Activated B cell treated with CpG ODN at 0.5 μM for 24 hours (primary cell): ENCODE data around the gene TNFSF11. TPM values are rescaled to one million over a fixed set of nuclear protein-coding genes. Genes with fewer than 3 reads are reported as not detected.

Experiments
- ATAC-seq: fragments of 200-7000 bp; cut with Tn5 transposase; one replicate; pipeline ENCODE4 v1.10.0; 2021; ENCODE audit warnings: low read depth, mild to moderate bottlenecking, moderate library complexity
- CTCF ChIA-PET: fragments of 350-600 bp; sonication (Branson Sonifier 250); formaldehyde crosslinking; loops from one replicate; lab custom pipeline; 2021; ENCODE audit warnings: antibody characterized with exemption; lab: Charles Lee
- POLR2A ChIA-PET: fragments of 350-600 bp; sonication (Branson Sonifier 250); formaldehyde crosslinking; loops from one replicate; lab custom pipeline; 2021; ENCODE audit warnings: antibody characterized with exemption; lab: Charles Lee
- DNase-seq: peaks from one replicate; pipeline ENCODE4 v3.0.0; 2022
- H3K27ac Mint-ChIP-seq: one replicate; pipeline ENCODE4 v1.8.0; 2020; ENCODE audit warnings: mixed read lengths
- H3K27me3 Mint-ChIP-seq: one replicate; pipeline ENCODE4 v1.8.0; 2021; ENCODE audit warnings: mixed read lengths
- H3K36me3 Mint-ChIP-seq: one replicate; pipeline ENCODE4 v1.8.0; 2021; ENCODE audit warnings: low read depth, mixed read lengths
- H3K4me1 Mint-ChIP-seq: one replicate; pipeline ENCODE4 v1.8.0; 2021; ENCODE audit warnings: mixed read lengths
- H3K4me3 Mint-ChIP-seq: one replicate; pipeline ENCODE4 v1.8.0; 2020; ENCODE audit warnings: mild to moderate bottlenecking, mixed read lengths
- H3K9me3 Mint-ChIP-seq: one replicate; pipeline ENCODE4 v1.8.0; 2020; ENCODE audit warnings: mixed read lengths
- intact Hi-C: fragments of 100-400 bp; cut with micrococcal nuclease; formaldehyde crosslinking; loops from one replicate; pipeline ENCODE4 v1.15.1; 2024
- total RNA-seq: library from RNA; stranded (reverse); gene quantifications from 2 replicates; pipeline ENCODE4 v1.2.3, GENCODE V29; 2022
- TF ChIP-seq, protein P1 (sequence below): fragments of 200-600 bp; IDR thresholded peaks from one replicate; pipeline ENCODE4 v1.8.0; 2022; ENCODE audit warnings: antibody characterized with exemption, mild to moderate bottlenecking

TNFSF11 gene
- total RNA-seq, 1 donor from 2014 or later = 0.60 TPM

DNA sequence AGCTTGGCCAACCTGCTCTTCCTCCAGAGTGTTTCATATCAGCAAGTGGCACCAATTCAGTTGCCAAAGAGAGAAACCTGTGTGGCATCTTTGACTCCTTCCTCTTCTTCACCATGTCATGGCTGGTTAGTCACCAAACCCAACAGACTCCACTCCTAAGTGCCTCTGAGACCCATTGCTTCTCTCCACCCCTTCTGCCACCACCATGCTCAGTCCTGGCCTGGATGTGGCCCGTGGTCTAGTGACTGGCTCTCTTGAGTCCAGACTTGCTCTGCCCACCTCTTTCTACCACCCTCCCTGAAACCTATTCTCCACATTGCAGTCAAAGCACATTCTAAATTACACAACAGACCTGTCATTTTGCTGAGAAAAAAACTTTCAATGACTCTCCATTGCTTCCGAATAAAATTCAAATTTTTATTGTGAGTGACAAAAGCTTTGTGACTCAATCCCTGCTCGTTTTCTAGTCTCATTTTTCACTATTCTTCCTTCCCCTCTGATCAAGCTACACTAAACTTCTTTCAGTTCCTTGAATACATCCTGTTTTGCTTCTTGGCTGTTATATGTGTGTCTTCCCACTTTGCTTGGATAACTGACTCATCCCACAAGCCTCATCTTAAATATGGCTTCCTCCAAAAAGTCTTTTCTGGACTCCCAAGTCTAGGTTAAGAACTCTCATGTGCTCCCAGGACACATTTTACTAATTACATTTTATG is 12.0 kb upstream of the TNFSF11 start:
- Mint-ChIP-seq H3K27ac (no peak overlapping the region), H3K27me3 (no peaks in the 10 kb centered on the region), H3K36me3 (no peaks in the 10 kb centered on the region), H3K4me1 (peaks cover 11% of the 10 kb centered on the region), H3K4me3 (no peak overlapping the region), H3K9me3 (no peaks in the 10 kb centered on the region)
- intact Hi-C loops = no loop called here
- DNase-seq = no peak
- CTCF ChIA-PET = no interaction called here
- POLR2A ChIA-PET = no interaction called here
- ATAC-seq = no peak
- TF ChIP-seq, protein P1, sequence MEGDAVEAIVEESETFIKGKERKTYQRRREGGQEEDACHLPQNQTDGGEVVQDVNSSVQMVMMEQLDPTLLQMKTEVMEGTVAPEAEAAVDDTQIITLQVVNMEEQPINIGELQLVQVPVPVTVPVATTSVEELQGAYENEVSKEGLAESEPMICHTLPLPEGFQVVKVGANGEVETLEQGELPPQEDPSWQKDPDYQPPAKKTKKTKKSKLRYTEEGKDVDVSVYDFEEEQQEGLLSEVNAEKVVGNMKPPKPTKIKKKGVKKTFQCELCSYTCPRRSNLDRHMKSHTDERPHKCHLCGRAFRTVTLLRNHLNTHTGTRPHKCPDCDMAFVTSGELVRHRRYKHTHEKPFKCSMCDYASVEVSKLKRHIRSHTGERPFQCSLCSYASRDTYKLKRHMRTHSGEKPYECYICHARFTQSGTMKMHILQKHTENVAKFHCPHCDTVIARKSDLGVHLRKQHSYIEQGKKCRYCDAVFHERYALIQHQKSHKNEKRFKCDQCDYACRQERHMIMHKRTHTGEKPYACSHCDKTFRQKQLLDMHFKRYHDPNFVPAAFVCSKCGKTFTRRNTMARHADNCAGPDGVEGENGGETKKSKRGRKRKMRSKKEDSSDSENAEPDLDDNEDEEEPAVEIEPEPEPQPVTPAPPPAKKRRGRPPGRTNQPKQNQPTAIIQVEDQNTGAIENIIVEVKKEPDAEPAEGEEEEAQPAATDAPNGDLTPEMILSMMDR = no peak

GRCh38 chr13:42567906-42568305 is 6.0 kb upstream of the TNFSF11 start:
- no peak overlapping the region for H3K4me3 Mint-ChIP-seq
- DNase-seq (no peak), ATAC-seq (no peak)
- ChIA-PET POLR2A (interaction anchor here (0.6 to 0.7 kb wide), 2 partner anchors 20 to 153 kb away, joined by 3 read pairs; no protein-coding TSS in a partner anchor), CTCF (no interaction called here)
- no peaks in the 10 kb centered on the region for H3K9me3 Mint-ChIP-seq
- intact Hi-C loops = no loop called here
- H3K27ac Mint-ChIP-seq = no peak overlapping the region
- no peaks in the 10 kb centered on the region for H3K27me3 Mint-ChIP-seq
- no peaks in the 10 kb centered on the region for H3K4me1 Mint-ChIP-seq
- TF ChIP-seq, protein P1 = no peak
- no peaks in the 10 kb centered on the region for H3K36me3 Mint-ChIP-seq

DNA sequence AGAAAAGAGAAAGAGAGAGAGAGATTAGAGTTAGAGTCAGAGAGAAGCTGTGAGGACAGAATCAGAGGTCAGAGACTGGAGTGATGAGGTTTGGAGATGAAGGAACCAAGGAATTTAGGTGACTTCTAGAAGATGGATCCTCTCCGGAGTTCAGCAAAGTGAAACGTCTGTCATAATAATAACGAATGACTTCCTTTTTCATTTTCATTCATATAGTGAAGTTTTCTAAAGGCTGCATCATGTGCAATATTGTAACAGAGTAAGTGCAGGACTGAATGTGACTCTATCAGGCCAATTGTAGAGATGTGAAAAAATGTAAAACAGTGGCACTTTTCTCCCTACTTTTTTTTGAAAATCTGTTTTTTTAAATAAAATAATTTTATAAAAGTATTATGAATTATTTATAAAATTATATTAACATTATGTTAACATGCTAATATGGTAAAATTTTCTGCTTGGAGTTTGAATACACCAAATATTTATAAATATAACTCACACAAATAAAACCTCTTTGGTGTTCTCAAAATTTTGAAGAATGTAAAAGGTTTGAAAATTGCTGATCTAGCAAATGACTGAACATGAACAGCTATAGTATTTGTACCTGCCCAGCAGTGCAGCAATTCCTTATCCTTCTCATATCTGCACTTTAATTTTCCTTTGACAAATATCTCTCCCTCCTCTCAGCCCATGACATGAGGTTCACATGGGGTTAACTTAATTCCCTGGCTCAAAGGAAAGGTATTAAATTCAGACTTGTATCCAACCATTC is 4.2 kb upstream of the TNFSF11 start:
- intact Hi-C loops = loop anchor here (5.0 kb wide), 1 partner anchor 237 kb away; no protein-coding TSS in a partner anchor
- no peak overlapping the region for H3K4me3 Mint-ChIP-seq
- H3K27ac Mint-ChIP-seq = no peak overlapping the region
- DNase-seq = no peak
- H3K36me3 Mint-ChIP-seq = no peaks in the 10 kb centered on the region
- POLR2A ChIA-PET = no interaction called here
- H3K9me3 Mint-ChIP-seq = no peaks in the 10 kb centered on the region
- ATAC-seq = no peak
- H3K4me1 Mint-ChIP-seq = peaks cover 9% of the 10 kb centered on the region
- TF ChIP-seq, protein P1 = no peak
- H3K27me3 Mint-ChIP-seq = no peaks in the 10 kb centered on the region
- CTCF ChIA-PET = interaction anchor here (0.5 to 0.7 kb wide), 2 partner anchors 10 to 399 kb away, joined by 3 to 4 read pairs; no protein-coding TSS in a partner anchor

- ChIA-PET CTCF (no interaction called here), POLR2A (no interaction called here)
- Mint-ChIP-seq H3K27me3 (peaks cover 4% of the 10 kb centered on the region), H3K36me3 (no peaks in the 10 kb centered on the region), H3K27ac (no peak overlapping the region), H3K4me1 (peaks cover 19% of the 10 kb centered on the region), H3K4me3 (no peak overlapping the region), H3K9me3 (no peaks in the 10 kb centered on the region)
- TF ChIP-seq, protein P1 = no peak
- intact Hi-C loops = loop anchor here (5.0 kb wide), 1 partner anchor 240 kb away; no protein-coding TSS in a partner anchor
- ATAC-seq = no peak
- DNase-seq = no peak
These were observed 2.1 kb upstream of the TNFSF11 start for GRCh38 chr13:42571895-42572294.
